ENCODE results near the gene FLNC.
A peak's percentile ranks its signal among the peaks of the same experiment; 100 is the strongest.

The FLNC gene

DNA sequence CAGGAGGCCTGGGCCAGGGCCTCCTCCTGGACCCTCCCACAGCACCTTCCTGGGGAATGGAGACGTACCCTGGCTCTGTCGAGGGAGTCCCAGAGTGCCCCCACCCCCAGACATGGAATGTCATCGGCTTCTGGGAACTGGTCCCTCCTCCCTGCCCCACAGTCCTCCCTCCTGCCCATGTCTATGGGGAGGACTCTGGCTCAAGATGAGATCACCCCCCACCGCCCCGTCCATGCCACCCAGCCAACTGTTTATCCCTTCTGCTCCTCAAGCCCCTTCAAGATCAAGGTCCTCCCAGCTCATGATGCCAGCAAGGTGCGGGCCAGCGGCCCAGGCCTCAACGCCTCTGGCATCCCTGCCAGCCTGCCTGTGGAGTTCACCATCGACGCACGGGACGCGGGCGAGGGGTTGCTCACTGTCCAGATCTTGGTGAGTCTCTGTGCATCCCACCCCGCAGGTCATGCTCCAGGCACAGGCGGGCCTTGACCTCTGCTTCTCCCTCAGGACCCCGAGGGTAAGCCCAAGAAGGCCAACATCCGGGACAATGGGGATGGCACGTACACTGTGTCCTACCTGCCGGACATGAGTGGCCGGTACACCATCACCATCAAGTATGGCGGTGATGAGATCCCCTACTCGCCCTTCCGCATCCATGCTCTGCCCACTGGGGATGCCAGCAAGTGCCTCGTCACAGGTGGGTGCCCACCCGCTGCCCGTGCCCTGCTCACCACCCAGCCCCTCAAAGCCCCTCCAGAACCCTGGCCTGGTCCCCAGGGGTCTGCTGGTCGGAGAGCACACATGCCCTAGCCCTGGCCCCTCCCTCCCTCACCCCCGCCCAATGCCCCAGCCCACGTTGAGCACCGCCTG, 18.3 kb downstream of the FLNC start:
- no peak for DNase-seq

DNA sequence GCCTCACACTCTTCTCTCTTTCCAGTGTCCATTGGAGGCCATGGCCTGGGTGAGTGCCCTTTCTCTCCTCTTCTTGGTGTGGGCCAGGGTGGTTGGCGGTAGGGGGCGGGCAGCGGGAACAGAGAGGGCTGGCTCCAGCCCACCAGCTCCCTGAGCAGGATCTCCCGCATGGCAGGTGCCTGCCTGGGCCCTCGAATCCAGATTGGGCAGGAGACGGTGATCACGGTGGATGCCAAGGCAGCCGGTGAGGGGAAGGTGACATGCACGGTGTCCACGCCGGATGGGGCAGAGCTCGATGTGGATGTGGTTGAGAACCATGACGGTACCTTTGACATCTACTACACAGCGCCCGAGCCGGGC, 18.9 kb downstream of the FLNC start:
- DNase-seq = no peak

DNA sequence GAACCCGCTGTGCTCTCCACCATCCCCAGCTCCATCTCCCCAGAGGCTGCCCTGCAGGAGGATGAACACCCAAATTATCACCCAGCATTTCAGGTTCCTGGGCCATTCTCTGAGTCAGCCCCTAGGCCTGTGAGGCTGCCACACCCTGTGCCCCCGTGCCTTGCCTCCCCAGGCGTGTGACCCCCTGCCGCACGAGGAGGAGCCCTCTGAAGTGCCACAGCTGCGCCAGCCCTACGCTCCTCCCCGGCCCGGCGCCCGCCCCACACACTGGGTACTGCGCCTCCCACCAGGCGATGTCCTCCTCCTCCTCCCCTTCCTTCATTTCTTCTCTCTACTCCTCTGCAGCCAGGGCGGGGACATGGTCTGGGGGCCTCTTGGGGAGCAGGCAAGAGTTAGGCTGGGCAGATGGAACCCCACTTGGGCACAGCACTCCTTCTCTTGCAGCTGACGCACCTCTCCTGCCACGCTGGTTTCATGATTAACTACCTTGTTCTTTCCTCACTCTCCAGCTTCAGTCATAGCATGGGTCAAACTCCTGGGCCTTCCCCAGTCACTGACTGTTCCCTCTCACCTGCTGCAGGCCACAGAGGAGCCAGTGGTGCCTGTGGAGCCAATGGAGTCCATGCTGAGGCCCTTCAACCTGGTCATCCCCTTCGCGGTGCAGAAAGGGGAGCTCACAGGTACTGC, 19.7 kb downstream of the FLNC start:
- DNase-seq = no peak

DNA sequence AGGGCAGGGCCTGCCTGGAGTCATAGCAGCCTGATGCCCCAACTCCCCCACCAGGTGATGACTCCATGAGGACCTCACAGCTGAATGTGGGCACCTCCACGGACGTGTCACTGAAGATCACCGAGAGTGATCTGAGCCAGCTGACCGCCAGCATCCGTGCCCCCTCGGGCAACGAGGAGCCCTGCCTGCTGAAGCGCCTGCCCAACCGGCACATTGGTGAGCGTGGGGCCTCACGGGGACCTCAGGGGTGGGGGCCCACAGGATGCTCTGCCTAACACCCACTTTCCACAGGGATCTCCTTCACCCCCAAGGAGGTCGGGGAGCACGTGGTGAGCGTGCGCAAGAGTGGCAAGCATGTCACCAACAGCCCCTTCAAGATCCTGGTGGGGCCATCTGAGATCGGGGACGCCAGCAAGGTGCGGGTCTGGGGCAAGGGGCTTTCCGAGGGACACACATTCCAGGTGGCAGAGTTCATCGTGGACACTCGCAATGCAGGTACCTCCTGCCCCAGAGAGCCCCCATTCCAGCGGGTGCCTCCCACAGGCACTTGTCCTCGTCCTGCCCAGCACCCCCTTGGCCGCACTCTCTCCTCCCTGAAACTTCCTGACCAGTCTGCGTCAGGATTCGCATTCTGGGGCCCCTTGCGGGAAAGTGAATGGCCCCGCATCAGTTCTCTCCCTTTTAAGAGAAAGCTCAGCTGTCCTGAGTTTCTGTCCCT, 22.5 kb downstream of the FLNC start:
- no peak for DNase-seq

DNA sequence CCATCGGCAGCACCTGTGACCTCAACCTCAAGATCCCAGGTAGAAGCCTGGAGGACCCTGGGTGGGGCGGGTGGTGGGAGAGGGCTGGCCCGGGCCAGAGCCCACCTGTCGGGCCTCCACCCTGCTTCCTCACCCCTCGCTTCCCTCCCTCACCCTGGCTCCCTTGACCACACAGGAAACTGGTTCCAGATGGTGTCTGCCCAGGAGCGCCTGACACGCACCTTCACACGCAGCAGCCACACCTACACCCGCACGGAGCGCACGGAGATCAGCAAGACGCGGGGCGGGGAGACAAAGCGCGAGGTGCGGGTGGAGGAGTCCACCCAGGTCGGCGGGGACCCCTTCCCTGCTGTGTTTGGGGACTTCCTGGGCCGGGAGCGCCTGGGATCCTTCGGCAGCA, 23.6 kb downstream of the FLNC start:
- no peak for DNase-seq

DNA sequence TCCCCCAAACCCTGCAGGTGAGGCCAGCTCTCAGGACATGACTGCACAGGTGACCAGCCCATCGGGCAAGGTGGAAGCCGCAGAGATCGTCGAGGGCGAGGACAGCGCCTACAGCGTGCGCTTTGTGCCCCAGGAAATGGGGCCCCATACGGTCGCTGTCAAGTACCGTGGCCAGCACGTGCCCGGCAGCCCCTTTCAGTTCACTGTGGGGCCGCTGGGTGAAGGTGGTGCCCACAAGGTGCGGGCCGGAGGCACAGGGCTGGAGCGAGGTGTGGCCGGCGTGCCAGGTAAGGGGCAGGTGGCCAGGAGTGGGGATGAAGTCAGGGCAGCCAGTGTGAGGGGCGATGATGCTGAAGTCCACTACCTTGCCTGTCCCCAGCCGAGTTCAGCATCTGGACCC, 24.2 kb downstream of the FLNC start:
- no peak for DNase-seq

DNA sequence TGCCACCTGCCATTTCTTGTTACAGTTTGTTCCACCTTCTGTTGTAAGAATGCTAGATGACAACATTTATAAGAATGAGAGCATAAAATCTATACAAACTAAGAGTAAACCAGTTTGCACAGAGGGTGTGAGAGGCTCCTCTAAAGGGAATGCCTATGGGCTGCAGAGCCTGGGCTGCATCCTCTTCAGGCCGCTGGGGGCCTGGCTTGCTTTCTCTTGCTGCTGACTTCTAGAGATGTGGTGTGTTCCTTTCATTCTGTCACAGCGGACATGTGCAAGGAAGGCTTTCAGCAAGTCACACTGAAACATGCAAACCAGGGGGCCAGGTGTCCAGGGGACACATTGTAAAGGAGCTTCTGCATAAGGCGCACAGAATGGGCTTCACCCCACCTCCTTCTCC, 25.4 kb downstream of the FLNC start:
- DNase-seq = no peak

DNA sequence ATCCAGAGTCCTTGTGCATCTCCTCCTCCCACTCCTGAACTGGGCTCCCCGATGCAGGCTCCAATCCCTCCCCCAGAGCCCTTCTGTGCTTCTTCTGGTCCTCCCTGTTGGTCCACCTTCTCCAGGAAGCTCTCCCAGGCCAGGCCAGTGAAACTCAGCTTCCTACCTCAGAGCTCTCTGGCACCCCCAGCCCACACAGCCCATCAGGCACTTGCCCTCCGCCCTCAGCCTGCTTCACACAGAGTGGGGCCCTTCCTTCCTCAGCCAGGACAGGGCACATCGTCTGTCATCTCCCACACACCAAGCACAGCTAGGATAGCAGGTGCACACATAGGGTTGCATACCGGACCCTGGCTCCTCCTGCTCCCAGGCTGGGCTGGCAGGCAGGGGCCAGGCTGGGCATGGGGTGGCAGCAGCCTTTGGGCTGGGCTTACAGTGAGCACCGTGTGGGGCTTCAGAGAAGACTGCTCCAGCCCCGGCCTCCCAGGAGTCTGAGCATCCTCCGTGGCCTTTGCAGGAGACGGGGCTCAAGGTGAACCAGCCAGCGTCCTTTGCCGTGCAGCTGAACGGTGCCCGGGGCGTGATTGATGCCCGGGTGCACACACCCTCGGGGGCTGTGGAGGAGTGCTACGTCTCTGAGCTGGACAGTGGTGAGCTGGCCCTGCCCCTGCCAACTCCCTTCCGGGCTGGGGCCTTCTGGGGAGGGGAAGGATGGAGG, 26.0 kb downstream of the FLNC start:
- no peak for DNase-seq

DNA sequence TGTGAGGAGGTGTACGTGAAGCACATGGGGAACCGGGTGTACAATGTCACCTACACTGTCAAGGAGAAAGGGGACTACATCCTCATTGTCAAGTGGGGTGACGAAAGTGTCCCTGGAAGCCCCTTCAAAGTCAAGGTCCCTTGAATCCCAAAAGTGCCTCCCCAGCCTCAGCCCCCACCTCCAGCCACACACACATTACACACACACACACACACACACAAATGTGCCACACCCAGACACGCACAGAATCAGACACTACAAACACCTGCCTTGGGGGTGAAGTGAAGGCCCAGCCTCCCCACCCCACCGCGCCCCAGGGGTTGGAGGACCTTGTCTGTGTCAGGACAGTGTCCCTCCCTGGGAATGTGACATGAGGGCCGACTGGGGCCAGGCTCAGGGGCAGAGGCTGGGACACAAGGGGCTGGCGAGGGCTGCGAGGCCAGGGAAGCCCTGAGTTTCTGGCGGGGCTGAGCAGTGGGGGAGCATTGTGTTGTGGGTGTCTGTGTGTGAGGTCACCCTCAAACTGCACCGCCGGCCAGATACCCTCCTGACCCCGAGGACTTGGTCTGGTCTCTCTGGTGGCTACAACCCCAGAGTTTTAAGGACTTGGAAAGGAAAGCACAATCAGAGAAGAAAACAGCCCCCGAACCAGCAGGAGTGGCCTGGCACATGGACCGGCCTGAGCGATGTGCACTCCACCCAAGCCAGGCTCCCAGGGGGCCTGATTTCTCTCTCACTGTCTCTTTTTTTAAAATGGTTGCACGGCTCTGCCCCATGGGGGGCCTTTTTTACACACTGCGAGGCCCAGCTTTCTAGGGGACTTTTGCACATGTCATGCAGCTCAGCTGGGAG, 28.4 kb downstream of the FLNC start:
- DNase-seq = no peak

DNA sequence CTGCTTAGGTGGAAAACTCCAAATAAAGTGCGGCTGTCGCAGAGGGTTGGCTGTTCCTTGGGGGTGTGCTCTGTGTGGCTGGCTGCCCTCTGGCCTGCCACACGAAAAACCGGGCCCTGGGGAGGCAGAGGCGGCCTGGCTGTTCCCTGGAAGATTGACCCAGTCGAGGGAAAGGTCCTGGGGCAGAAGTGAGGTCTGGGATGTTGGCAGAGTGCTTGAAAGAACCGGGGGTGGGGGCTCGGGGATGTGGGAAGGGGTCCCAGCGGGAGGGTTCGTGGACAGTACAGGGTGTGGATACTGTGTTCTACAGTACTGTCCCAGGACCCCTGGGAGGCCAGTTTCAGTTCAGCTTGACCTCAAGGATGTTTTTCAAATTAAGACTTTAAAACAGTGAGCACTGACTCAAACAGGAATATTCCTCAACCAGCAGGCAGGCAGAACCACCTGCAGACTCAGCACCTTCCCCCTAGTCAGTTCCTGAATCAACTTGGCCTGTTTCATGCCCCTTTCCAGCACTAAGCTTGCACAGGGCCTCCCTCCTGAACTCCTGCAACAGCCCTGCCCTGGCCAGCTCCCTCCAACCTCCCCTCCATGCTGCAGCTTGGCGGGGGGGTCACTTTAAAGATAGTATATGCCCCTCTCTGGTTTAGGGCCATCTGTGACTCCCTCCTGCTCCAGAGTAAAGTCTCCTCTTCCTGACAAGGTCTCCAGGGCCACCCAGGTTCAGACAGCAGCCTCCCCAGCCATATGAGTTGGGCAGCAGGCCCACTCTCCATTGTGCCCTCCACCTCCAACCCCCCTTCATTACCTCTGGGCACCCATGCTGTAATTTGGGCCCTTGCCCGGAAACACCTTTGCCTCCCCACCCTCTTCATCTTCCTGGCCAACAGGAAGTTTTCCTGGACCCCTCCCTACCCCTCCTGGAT, 29.3 kb downstream of the FLNC start:
- no peak for DNase-seq

DNA sequence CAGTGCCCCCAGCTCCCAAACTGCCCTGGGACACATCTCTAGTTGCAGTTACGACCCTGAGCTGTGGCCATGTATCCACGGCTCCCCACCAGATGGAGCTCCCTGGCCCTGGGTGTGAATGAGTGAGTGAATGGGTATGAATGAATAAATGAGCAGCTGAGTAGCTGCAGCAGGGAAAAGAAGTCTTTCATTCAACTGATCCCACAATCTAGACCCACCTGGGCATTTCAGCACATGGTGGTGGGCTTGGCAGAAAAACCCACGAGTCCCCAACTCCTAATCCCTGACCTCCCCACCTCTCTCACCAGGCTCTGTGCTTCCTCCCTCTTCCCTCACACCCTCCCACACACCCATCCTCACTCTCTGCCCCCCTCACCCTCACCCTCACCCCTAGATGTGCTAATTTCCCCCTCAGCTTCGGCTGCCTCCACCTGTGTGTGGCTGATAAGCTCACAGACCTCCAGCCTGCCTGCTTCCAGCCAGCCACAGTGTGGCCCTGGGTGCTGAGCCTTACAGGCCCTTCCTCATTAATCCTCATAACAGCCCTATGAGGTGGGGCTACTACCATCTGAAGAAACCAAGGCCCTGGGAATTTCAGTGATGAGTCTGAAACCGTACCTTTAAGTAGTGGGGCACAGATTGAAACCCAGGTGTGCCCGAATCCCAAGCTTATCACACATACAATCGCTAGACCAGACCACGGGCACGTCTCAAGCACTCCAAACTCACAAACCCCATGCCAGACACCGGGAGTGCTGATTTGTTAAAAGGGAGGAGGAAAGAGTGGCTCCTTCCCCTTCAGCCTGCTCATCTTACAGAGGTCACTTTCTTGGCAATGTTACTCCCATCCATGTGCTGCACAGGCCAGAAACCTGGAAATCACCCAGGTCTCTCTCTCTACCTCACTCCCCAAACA, 30.2 kb downstream of the FLNC start:
- DNase-seq = no peak

DNA sequence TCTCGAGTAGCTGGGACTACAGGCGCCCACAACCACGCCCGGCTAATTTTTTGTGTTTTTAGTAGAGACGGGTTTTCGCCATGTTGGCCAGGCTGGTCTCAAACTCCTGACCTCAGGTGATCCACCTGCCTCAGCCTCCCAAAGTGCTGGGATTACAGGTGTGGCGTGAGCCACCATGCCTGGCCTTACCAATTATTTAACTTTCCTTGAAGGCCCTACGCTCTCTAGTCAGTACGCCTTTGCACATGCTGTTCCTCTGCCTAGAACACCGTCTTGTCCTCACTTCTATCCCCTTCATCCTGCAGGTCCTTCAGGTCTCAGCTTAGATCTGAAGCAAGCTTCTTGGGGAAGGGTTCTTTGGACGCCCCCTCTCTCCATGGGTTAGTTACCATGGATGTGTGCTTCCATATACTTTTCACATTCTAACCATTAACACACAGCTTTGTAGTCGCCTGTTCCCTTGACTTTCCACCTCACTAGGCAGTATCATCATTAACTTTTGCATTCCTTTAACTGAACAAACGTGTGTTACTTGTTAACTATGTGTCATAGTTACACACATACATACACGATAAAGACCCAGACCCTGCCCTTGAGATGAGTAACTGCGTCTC, 31.9 kb downstream of the FLNC start:
- DNase-seq = no peak

DNA sequence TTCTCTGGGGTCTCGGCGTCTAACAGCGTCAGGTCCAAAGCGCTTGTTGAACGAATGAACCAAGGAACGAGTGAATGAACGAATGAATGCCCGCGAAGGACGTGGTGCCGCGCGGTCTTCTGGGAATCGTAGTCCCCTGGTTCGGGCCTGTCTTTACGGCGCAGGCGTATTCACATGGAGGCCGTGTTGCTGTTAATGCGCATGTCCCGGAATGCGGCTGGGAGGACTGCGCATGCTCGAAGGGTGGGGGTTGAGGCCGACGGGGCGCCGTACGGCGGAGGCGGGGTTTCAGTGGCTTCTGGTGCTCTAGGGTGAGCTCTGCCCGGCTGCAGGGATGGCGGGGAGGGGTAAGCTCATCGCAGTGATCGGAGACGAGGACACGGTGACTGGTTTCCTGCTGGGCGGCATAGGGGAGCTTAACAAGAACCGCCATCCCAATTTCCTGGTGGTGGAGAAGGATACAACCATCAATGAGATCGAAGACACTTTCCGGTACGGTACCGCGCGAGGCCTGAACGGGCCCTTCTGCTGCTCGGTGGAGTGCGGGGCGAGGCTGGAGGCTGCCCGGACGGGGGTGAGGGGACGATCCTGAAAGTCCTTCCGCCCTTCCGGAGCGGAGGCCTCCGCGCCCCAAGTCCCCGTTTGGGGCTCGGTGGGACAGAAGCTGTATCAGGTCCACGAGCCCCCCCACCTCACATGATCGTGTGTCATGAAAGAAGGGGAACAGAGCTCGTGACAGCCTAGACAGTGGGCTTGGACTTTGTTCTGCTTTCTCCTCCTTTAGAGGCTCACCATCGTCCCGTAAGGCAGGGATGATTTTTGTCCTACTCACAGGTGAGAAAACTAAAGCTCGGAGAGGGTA, 32.6 kb downstream of the FLNC start, which contains the start of gene ATP6V1F:
Gene ATP6V1F, plus strand, starts transcription at position 286 of the 862 bp plus-strand sequence. Its CDS starts 49 bp downstream, at position 335.
- peak; percentile 97 for DNase-seq

DNA sequence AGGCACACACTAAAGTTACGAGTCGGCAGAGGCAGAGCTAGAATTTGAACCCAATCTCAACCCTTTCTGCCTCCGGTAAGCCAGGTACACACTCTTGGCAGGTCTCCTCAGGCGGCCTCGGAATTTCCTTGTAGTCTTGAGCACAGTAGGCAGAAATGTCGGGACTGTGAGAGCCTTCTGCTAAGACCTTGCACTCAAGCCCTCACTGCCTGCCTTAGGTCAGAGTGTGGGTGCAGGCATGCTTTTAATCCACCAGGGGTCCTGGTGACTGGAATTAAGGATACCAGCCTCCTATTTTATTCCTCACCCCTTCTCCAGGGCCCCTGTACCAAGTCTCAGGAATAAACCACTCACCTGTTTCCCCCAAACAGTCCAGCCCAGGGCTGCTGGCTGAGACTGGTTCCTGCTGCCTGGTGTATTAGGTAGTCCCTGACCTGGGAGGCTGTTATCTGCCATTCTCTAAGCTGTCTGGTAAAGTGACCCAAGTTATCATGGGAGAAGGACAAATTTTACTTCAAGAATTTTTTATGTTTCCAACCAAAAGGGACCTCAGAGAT, 33.3 kb downstream of the FLNC start:
- DNase-seq = peak; percentile 26

DNA sequence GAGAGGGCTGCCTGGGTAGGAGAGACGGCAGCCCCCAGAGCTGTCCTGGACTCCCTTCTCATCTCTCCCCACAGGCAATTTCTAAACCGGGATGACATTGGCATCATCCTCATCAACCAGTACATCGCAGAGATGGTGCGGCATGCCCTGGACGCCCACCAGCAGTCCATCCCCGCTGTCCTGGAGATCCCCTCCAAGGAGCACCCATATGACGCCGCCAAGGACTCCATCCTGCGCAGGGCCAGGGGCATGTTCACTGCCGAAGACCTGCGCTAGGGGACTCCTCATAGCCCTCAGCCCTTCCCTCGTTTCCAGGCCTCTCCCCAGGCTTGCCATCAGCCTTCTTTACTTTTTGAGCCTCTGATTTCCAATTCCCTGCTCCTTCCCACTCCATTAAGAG, 35.1 kb downstream of the FLNC start:
- DNase-seq = no peak

DNA sequence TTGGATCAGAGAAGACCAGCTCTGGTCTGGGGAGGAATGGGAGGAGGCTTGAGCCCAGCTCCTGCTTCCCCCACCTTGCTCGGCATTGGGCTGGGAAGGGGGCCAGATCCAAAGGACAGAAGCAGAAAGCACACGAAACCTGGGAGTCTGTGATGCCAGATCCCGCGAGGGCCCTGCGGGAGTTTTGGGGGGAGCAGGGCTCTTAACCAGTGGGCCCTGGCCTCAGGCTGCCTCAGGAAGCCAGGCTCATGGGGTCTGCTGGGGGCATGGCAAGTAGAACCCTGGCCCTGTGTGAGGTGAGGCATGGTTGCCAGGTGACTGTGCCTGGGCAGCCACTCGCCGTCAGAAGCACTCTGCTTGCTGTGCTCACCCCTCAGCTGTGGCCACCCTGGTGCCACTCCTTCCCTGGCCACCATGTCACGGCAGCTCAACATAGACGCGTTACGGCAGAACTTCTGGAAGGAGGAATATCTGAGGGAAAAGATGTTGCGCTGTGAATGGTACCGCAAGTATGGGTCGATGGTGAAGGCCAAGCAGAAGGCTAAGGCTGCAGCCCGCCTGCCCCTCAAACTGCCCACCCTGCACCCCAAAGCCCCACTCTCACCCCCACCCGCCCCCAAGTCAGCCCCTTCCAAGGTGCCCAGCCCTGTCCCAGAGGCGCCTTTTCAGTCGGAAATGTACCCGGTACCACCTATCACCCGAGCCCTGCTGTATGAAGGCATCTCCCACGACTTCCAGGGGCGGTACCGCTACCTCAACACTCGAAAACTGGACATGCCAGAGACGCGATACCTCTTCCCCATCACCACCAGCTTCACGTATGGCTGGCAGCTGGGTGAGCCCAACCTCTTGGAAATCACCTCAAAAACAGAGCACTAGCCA, 36.0 kb downstream of the FLNC start:
- no peak for DNase-seq

DNA sequence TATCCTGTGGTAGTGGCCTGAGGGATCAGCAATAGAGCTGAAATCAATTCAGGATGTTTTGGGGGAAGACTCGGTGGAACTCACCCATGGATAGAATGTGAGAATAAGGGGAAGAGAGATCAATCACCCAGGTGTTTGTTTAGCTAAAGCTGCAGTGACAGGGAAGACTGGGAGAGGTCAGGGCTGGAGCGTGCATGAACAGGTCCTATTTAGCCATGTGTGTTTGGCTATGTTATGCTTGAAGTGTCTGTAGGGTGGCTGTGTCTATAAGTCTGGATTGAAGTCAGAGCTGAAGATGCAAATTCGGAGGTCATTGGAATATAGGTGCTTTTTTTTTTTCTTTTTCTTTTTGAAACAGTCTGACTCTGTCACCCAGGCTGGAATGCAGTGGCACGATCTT, 37.0 kb downstream of the FLNC start:
- DNase-seq = no peak

Measured in DMS79 treated with DMSO at 0.1 percent for 48 hours (cell line).